ENCODE measurements around the gene GPR137C.

GPR137C gene

DNA sequence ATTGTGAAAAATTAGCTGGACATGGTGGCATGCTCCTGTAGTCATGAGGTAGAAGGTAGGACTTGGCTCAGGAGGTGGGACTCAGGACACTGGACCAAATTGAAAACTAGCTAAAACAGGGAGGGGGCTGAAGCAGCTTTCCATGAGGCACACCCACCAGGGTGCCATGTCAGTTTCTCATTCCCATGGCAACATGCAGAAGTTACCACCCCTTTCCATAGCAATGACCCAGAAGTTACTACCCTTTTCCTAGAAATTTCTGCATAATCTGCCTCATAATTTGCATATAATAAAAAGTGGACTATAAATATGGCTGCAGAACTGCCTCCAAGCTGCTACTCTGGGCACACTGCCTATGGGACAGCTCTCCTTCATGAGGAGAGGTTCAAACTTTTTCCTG is 104.3 kb downstream of the GPR137C start:
- TF ChIP-seq, protein P1, sequence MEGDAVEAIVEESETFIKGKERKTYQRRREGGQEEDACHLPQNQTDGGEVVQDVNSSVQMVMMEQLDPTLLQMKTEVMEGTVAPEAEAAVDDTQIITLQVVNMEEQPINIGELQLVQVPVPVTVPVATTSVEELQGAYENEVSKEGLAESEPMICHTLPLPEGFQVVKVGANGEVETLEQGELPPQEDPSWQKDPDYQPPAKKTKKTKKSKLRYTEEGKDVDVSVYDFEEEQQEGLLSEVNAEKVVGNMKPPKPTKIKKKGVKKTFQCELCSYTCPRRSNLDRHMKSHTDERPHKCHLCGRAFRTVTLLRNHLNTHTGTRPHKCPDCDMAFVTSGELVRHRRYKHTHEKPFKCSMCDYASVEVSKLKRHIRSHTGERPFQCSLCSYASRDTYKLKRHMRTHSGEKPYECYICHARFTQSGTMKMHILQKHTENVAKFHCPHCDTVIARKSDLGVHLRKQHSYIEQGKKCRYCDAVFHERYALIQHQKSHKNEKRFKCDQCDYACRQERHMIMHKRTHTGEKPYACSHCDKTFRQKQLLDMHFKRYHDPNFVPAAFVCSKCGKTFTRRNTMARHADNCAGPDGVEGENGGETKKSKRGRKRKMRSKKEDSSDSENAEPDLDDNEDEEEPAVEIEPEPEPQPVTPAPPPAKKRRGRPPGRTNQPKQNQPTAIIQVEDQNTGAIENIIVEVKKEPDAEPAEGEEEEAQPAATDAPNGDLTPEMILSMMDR (conservative IDR thresholded peaks at IDR 0.05; ENCODE audit: control insufficient read depth, insufficient read depth, low read depth, low read length), result no peak
- no peak overlapping the region for H3K4me3 ChIP-seq (ENCODE audit: control insufficient read depth, low read depth, low read length)
- no peak for DNase-seq (ENCODE audit: low read depth)

DNA sequence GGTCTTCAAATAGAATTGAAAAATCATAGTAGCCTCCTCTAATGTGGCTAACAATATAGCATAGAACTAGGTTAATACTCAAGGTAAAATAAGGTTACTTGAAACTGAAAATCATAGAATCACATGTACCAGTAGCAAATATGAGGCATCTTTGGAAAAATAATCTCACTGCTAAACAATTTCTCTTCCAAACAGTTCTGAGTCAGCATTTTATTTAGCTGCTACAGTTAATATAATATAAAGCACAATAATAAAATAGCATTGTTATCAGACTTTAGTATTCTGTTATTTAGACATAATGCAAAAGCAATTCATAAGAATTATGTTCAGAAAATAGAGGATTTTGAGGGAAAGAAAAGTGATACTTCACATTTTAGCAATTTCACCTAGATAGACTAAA is 107.7 kb downstream of the GPR137C start:
- TF ChIP-seq, protein P1 (conservative IDR thresholded peaks at IDR 0.05; ENCODE audit: control insufficient read depth, insufficient read depth, low read depth, low read length), result no peak
- no peak overlapping the region for H3K4me3 ChIP-seq (ENCODE audit: control insufficient read depth, low read depth, low read length)
- no peak for DNase-seq (ENCODE audit: low read depth)

DNA sequence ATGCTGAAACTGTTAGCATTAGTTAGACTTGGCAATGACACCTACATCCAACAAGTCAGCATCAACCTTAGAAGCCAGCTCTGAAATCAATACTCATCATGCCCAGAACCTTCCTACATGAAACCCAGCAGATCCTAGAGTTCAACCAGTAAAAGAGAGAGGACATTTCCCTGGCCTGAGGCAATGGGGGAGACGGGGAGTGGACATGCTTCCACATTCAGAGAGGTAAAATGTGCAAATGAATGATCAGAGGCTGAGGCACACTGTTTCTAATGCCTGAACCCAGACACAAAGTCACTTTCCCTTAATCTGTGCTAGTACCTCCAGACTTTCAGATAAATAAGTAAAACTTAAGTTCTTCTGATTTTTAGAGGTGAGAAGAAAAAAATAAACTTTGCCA is 108.2 kb downstream of the GPR137C start:
- TF ChIP-seq, protein P1 (conservative IDR thresholded peaks at IDR 0.05; ENCODE audit: control insufficient read depth, insufficient read depth, low read depth, low read length), result no peak
- H3K4me3 ChIP-seq (ENCODE audit: control insufficient read depth, low read depth, low read length), result no peak overlapping the region
- DNase-seq (ENCODE audit: low read depth), result no peak

DNA sequence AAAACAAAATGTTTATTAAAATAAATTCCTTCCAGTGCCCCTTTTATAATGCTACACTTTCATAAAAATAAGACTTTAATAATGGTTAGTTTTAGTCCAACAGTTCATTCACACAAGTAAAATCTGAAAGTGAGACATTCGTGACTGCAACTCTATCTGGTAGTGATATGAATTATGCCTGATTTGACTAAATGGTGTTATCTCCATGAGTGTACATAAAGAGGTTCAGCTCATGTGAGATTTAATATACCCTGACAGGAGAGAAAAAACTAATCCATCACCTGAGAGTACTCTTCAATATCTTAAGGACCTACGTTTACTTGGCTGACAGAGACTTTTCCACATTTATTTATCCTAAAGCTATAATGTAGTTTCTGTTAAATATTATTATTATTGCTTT is 108.7 kb downstream of the GPR137C start:
- DNase-seq (ENCODE audit: low read depth), result no peak
- TF ChIP-seq, protein P1 (conservative IDR thresholded peaks at IDR 0.05; ENCODE audit: control insufficient read depth, insufficient read depth, low read depth, low read length), result no peak
- no peak overlapping the region for H3K4me3 ChIP-seq (ENCODE audit: control insufficient read depth, low read depth, low read length)

DNA sequence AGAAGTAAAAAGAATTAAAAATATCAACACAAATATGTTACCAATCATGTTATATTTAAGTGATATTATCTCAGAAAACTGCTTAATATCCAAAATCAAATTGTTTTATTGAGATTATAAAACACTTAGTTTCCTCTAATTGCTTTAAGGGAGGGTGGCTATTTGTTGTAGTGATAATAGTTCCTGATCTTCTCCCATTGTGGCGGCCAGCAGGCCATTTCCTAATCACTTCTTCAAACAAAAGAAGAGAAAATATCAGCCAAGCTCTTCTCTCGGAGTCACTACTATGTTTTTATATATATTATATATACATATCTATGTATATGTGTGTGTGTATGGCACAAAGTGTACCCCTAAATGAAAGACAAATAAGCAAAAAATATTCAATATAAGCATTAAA is 111.2 kb downstream of the GPR137C start:
- TF ChIP-seq, protein P1 (conservative IDR thresholded peaks at IDR 0.05; ENCODE audit: control insufficient read depth, insufficient read depth, low read depth, low read length), result no peak
- no peak overlapping the region for H3K4me3 ChIP-seq (ENCODE audit: control insufficient read depth, low read depth, low read length)
- DNase-seq (ENCODE audit: low read depth), result no peak

DNA sequence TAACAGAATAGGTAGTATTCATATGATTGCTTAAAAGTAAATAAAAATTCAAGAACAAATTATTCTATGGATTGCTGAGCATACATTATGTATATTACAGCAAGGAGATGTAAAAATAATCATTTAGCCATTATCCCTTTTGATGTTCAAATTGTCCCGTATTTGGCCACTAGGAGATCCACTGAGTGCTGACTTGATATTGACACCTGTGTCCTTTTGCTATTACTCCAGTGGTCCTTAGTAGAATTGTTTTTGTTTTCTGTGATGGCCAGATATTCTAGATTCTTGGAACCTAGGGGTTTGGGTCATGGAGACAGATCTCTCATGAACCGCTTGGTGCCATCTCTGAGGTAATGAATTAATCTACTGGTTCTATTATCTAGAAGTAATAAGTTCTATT is 126.0 kb downstream of the GPR137C start:
- peak; percentile 8 for DNase-seq (ENCODE audit: low read depth)
- TF ChIP-seq, protein P1 (conservative IDR thresholded peaks at IDR 0.05; ENCODE audit: control insufficient read depth, insufficient read depth, low read depth, low read length), result peak; percentile 38
- no peak overlapping the region for H3K4me3 ChIP-seq (ENCODE audit: control insufficient read depth, low read depth, low read length)

DNA sequence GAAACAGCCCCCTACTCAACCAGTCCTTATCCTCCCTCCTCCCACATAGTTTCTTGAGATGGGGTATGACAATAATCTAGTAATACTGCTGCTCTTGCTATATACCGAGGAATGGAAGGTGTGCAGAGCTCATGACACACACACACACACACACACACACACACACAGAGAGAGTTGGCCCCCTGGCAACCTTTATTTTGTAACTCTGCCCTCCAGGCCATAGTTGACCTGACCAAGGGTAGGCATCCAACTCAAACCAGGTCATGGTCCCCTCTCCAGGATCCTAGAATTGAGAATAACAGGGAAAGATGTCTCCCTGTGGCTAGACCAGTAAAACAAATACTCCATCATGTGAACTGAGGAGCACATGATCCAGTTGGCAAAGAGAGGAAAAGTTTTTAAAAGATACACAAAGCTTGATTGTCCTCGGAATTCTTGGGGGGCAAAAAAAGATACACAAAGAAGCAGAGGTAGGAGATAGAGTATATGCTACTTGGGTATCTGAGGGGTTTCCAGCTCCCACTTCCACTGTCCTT is 131.4 kb downstream of the GPR137C start:
- TF ChIP-seq, protein P1 (conservative IDR thresholded peaks at IDR 0.05; ENCODE audit: control insufficient read depth, insufficient read depth, low read depth, low read length), result no peak
- H3K4me3 ChIP-seq (ENCODE audit: control insufficient read depth, low read depth, low read length), result no peak overlapping the region
- DNase-seq (ENCODE audit: low read depth), result no peak
